GM18909 (cell line): ENCODE results near the gene NPW.
"Not testable (repeated sequence)": the region's sequence is repeated elsewhere in the genome, so short reads cannot be mapped to it uniquely, and the experiment has no call there.

Source experiments
- ATAC-seq: cut with Tn5 transposase; IDR thresholded peaks from one replicate; pipeline ENCODE4 v1.9.1; 2021; ENCODE audit warnings: mild to moderate bottlenecking; ENCODE audit not compliant: unreplicated experiment, poor library complexity

Gene NPW

GRCh38 chr16:2033057-2033908, 13.7 kb downstream of the NPW start:
- no peak for ATAC-seq

DNA sequence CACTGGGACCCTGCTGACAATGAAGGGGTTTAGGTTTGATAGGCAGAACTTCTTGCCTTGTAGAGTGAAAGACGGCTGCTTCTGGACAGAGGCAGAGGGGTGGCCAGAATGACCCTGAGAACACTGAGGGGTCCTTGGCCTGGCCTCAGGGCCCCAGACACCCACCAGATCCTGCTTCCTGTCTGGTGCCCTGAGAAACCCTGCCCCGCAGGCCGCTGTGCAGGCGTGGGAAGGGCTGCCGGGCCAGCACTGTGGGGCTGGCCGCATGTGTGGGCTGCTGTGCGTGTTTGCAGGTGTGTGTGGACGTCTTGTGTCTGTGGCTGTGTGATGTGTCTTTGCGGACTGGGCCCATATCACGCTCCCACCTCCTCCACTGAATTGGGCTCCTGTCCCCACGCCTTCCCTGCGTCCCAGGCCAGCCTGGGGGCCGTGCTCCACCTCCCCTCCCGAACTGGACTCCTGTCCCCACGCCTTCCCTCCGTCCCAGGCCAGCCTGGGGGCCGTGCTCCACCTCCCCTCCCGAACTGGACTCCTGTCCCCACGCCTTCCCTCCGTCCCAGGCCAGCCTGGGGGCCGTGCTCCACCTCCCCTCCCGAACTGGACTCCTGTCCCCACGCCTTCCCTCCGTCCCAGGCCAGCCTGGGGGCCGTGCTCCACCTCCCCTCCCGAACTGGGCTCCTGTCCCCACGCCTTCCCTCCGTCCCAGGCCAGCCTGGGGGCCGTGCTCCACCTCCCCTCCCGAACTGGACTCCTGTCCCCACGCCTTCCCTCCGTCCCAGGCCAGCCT, 14.5 kb downstream of the NPW start:
- not testable (repeated sequence) for ATAC-seq

- no peak for ATAC-seq
Observed at GRCh38 chr16:2034696-2035430, 15.3 kb downstream of the NPW start.

DNA sequence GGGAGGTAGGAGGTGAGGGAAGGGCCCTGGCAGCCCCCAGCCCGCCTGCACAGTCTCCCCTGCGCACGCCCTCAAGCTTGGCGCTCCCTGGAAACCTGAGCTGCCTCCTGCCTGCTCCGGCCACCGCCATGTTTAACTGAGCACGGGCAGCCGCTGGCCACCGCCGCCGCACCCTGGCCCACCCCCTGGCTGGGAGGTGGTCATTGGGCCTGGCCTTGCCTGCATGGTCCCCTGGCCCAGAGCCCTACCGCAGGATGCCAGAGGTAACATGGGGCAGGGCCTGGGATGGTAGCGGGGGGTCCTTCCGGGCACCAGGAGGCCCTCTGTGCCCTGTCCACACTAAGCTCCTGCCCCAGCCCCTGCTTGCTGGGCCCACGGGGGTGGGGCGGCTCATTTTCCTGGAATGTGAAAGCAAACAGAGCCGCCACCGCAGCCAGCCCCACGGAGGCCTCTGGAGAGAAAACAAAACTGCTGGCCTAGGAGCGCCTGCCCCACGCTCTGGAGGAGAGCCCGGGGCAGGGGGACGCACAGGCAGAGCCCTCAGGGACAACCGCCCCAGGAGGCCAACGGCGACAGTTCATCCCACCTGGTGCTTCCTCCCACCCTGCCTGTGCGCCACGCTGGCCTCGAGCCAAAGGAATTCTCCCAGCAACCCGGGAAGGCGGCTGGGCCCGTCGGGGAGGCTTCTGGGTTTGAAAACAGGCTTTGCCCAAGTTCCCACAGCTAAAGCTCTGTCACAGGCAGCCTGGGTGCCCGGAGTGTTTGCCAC, 16.0 kb downstream of the NPW start:
- no peak for ATAC-seq

GRCh38 chr16:2036200-2036966, 16.8 kb downstream of the NPW start:
- ATAC-seq: no peak

- no peak for ATAC-seq
Observed at GRCh38 chr16:2037115-2037514, 17.5 kb downstream of the NPW start.

DNA sequence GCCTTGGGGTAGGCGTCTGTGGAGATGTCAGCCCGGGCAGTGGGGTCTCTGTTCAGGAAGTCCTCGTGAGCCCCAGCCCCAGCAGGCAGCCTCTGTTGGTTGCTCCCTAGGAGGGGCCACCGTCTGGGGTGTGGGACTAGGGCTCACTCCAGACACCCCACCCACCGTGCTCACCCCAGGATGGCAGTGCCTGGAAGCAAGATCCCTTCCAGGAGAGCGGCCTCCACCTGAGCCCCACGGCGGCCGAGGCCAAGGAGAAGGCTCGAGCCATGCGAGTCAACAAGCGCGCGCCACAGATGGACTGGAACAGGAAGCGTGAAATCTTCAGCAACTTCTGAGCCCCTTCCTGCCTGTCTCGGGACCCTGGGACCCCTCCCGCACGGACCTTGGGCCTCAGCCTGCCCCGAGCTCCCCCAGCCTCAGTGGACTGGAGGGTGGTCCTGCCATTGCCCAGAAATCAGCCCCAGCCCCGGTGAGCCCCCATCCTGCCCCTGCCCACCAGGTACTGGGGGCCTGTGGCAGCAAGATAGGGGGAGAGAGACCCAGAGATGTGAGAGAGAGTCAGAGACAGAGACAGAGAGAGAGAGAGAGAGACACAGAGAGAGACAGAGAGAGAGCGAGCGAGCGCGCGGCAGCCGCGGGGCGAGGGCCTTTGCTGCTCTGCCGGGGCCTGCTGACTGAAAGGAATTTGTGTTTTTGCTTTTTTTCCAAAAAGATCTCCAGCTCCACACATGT, 18.2 kb downstream of the NPW start:
- no peak for ATAC-seq

DNA sequence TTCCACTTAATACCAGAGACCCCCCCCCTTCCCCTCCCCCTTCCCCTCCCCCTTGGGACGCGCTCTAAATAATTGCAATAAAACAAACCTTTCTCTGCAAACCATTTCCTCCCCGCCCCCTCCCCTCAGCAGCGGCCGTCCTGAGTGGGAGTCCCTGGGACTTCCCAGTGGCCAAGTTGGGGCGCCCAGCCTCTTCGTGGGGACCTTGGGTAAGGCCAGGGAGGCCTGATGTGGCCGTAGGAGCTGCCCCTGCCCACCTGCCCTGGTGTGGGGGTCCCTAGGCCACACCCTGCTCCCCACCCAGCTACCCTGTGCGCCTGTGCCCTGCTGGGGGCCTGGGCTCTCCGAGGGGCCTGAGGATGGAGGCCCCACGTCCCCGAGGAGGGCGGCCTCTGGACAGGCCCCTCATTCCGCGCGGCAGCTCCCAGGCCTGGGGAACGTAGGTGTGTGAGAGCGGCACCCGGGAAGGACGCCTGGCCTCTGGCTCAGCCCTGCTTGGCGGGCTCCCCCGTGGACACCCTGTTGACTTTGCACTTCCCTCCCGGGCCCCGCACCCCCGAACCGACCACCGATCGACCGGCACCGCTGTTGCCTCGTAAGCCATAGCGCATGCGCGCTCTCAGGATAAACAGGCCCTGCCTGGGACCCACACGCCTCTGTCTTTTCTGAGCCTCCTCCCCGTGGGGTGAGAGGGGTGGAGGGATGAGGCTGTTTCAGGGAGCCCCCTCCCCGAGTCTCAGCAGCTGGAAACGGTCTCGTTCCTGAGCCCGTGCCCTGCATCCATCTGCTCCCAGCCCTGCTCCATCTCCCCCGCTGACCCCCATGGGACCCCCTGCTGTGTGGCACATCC, 19.0 kb downstream of the NPW start:
- ATAC-seq: no peak

GRCh38 chr16:2039274-2040031, 19.9 kb downstream of the NPW start:
- no peak for ATAC-seq

DNA sequence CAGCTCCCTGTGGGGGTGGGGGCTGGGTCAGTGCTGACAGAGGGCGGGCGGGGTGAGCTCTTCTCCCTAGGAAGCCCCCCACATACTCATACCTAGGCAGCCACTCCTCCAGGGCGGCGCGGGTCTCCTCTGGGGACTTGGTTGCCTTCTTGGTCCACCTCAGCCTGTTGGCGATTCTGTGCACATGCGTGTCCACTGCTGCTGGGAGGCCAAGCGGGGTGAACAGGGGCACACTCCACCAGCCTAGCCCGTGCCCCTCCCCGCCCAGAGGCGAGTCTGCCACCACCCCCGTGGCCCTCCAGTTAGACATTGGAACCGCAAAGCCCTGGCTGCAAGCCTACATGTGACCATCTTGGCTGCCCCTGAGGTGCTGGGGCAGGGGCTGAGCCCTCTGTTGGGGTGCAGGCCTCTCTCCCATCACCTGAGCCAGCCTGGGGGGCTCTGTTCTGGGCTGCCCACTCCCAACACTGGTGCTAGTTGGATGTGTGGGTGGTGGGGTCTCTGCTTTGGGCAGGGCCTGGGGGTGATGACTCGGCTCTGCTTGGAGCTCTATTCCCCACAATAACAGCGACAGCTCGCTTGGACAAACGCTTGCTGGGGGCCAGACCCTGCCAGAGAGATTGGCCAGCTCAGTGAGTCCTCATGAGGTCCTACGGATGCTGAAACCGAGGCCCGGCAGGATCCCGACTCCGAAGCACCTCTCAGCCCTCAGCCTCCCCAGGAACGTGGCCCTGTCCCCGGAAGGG, 20.6 kb downstream of the NPW start:
- no peak for ATAC-seq

GRCh38 chr16:2040787-2041522, 21.4 kb downstream of the NPW start:
- ATAC-seq: no peak

GRCh38 chr16:2042171-2042985, 22.8 kb downstream of the NPW start:
- ATAC-seq: no peak

- no peak for ATAC-seq
Observed at GRCh38 chr16:2042986-2043666, 23.5 kb downstream of the NPW start.

GRCh38 chr16:2043667-2044451, 24.3 kb downstream of the NPW start:
- no peak for ATAC-seq
